HepG2 (cell line): ENCODE results near the gene KTI12. TPM values are rescaled to one million over a fixed set of nuclear protein-coding genes. Genes with fewer than 3 reads are reported as not detected.
A peak's percentile ranks its signal among the peaks of the same experiment; 100 is the strongest.

ENCODE experiments used
- ATF7-NPFF ChIP-seq: sonication (generic); formaldehyde crosslinking; IDR thresholded peaks from 2 replicates; pipeline ENCODE4 v1.8.1; 2023; ENCODE audit warnings: mild to moderate bottlenecking, low read depth, missing genetic modification reagents, moderate library complexity
- GABPA ChIP-seq, 2 experiments: IDR thresholded peaks; 2 replicates each; pipeline ENCODE4 v1.6.1; 2011 to 2016; ENCODE audit warnings: low read depth in 2 of 2, low read length in 1 of 2, missing biosample characterization in 1 of 2, missing genetic modification characterization in 1 of 2
- KLF13 ChIP-seq: sonication (generic); formaldehyde crosslinking; IDR thresholded peaks from 2 replicates; pipeline ENCODE4 v1.4.0; 2020; ENCODE audit warnings: mild to moderate bottlenecking, missing genetic modification reagents
- PCBP2 ChIP-seq: fragments of 200-400 bp; formaldehyde crosslinking; optimal IDR thresholded peaks from 2 replicates; pipeline ENCODE3; 2018; ENCODE audit warnings: low read length, low read depth; ENCODE audit not compliant: poor library complexity, severe bottlenecking
- TBX3 ChIP-seq: fragments of 450-650 bp; IDR thresholded peaks from 2 replicates; pipeline ENCODE4 v1.6.1; 2017; ENCODE audit warnings: antibody characterized with exemption, mild to moderate bottlenecking, inconsistent platforms, borderline replicate concordance
- ZNF180 ChIP-seq: sonication (generic); formaldehyde crosslinking; IDR thresholded peaks from 2 replicates; pipeline ENCODE4 v1.4.0; 2020; ENCODE audit warnings: low read depth, missing genetic modification reagents, borderline replicate concordance
- ZNF232 ChIP-seq: sonication (generic); formaldehyde crosslinking; IDR thresholded peaks from 2 replicates; pipeline ENCODE4 v1.4.0; 2020; ENCODE audit warnings: missing genetic modification reagents, borderline replicate concordance
- ZNF619 ChIP-seq: sonication (generic); formaldehyde crosslinking; IDR thresholded peaks from 2 replicates; pipeline ENCODE4 v1.4.0; 2020; ENCODE audit warnings: mild to moderate bottlenecking, missing genetic modification reagents
- ZSCAN12 ChIP-seq: sonication (generic); formaldehyde crosslinking; IDR thresholded peaks from 2 replicates; pipeline ENCODE4 v1.9.0; 2021; ENCODE audit warnings: mild to moderate bottlenecking, missing genetic modification reagents
- polyA plus RNA-seq, 8 experiments: library from polyadenylated mRNA; depleted of rRNA in 3 of 8; stranded (reverse) in 7 of 8; unstranded in 1 of 8; fragments of >200 nt; fragmentation: Illumina TruSeq in 4 of 8; extraction: Trizol in 4 of 8; gene quantifications; 2 replicates each; pipeline versions ENCODE4 v1.2.1 to v1.2.3, GENCODE V29; 2011 to 2016; ENCODE audit warnings: low read depth in 4 of 8, missing spikeins in 1 of 8, mixed read lengths in 1 of 8; ENCODE audit not compliant: insufficient read depth in 1 of 8
- total RNA-seq, 5 experiments: library from RNA; depleted of rRNA; stranded (reverse); fragments of >200 nt; fragmentation: Illumina TruSeq; extraction: Trizol; gene quantifications; 2 replicates each; pipeline ENCODE4 v1.2.3, GENCODE V29; 2016; ENCODE audit warnings: low read depth in 1 of 5
- TF ChIP-seq, protein P1 (sequence below): sonication (generic); formaldehyde crosslinking; IDR thresholded peaks from 2 replicates; pipeline ENCODE4 v1.4.0; 2020; ENCODE audit warnings: missing genetic modification reagents
- TF ChIP-seq, protein P2 (sequence below): sonication (generic); formaldehyde crosslinking; IDR thresholded peaks from 2 replicates; pipeline ENCODE4 v1.4.0; 2020; ENCODE audit warnings: missing genetic modification reagents, mild to moderate bottlenecking, borderline replicate concordance
- TF ChIP-seq, protein P3 (sequence below): sonication (generic); formaldehyde crosslinking; IDR thresholded peaks from 2 replicates; pipeline ENCODE4 v1.9.0; 2022; ENCODE audit warnings: low read depth, missing genetic modification reagents
- TF ChIP-seq, protein P4 (sequence below): sonication (generic); formaldehyde crosslinking; IDR thresholded peaks from 2 replicates; pipeline ENCODE4 v1.9.0; 2021; ENCODE audit warnings: missing genetic modification reagents, mild to moderate bottlenecking, borderline replicate concordance
- TF ChIP-seq, protein P5 (sequence below): sonication (generic); formaldehyde crosslinking; conservative IDR thresholded peaks from 2 replicates; pipeline ENCODE4 v1.4.0; 2020; ENCODE audit warnings: mild to moderate bottlenecking, missing genetic modification reagents, moderate library complexity

Gene KTI12
- total and polyA plus RNA-seq, 2 of the 13 experiments (the other 11 are each of a cell fraction or from before 2014, with no cell fraction given): 7.4 to 10.2 TPM

DNA sequence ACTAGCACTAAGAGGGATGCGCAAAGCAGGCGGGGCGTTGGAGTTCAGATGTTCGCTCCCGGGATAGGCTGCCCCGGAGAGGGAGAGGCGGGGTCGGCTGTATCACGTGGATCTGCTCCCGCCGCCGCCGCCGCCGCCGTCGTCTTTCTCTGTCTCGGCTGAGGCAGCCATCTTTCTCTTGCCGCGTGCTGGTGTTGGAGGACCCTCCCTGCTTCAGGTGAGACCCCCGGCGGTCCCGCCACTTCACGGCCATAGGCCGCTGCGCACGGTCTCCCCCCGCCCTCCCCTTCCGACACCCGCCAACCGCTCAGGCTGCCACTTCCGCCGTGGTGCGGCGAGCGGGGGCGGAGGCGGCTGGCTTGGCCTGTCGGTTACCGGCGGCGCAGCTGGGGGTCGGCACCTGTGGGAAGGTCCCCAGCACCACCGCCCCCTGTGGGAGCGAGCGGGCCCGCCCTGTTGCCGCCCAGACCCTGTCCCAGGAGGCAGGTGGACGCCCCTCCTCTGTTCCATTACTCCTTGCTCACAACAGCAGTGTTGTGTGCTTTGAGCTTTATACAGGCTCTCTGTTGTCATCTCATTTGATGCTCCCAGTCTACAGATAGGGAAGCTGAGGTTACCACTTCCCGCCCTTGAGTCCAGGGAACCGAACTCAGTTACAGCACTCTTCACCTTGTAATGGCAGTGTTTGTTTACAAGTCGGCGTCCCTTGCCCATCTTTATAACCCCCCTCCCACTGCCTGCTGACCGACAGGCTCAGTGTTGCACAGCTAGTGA lies 22.7 kb upstream of the KTI12 start, which contains the start of gene BTF3L4 (continued):
- TF ChIP-seq ATF7-NPFF (peak; percentile 87; the same call in 1 of the 2 replicates), TBX3 (no peak), ZNF180 (no peak), ZSCAN12 (no peak), KLF13 (CRISPR knock-in tag) (peak; percentile 62; the same call in 1 of the 2 replicates), ZNF232 (peak; percentile 41; the same call in 1 of the 2 replicates), GABPA (IDR thresholded peaks at IDR 0.05; ENCODE audit: low read depth, low read length) (peak; percentile 48), GABPA (CRISPR knock-in tag; IDR thresholded peaks at IDR 0.05; ENCODE audit: low read depth) (peak; percentile 72), PCBP2 (no peak), ZNF619 (0 out of 2 replicates have a peak, but pooled peaks have one; percentile 45)
- TF ChIP-seq, protein P1, sequence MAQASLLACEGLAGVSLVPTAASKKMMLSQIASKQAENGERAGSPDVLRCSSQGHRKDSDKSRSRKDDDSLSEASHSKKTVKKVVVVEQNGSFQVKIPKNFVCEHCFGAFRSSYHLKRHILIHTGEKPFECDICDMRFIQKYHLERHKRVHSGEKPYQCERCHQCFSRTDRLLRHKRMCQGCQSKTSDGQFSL (CRISPR knock-in tag): 0 out of 2 replicates have a peak, but pooled peaks have one; percentile 32
- TF ChIP-seq, protein P2, sequence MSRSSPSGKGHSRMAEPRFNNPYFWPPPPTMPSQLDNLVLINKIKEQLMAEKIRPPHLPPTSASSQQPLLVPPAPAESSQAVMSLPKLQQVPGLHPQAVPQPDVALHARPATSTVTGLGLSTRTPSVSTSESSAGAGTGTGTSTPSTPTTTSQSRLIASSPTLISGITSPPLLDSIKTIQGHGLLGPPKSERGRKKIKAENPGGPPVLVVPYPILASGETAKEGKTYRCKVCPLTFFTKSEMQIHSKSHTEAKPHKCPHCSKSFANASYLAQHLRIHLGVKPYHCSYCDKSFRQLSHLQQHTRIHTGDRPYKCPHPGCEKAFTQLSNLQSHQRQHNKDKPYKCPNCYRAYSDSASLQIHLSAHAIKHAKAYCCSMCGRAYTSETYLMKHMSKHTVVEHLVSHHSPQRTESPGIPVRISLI (CRISPR knock-in tag): no peak
- TF ChIP-seq, protein P3, sequence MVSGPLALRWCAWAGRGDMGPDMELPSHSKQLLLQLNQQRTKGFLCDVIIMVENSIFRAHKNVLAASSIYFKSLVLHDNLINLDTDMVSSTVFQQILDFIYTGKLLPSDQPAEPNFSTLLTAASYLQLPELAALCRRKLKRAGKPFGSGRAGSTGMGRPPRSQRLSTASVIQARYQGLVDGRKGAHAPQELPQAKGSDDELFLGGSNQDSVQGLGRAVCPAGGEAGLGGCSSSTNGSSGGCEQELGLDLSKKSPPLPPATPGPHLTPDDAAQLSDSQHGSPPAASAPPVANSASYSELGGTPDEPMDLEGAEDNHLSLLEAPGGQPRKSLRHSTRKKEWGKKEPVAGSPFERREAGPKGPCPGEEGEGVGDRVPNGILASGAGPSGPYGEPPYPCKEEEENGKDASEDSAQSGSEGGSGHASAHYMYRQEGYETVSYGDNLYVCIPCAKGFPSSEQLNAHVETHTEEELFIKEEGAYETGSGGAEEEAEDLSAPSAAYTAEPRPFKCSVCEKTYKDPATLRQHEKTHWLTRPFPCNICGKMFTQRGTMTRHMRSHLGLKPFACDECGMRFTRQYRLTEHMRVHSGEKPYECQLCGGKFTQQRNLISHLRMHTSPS (CRISPR knock-in tag): no peak
- TF ChIP-seq, protein P4, sequence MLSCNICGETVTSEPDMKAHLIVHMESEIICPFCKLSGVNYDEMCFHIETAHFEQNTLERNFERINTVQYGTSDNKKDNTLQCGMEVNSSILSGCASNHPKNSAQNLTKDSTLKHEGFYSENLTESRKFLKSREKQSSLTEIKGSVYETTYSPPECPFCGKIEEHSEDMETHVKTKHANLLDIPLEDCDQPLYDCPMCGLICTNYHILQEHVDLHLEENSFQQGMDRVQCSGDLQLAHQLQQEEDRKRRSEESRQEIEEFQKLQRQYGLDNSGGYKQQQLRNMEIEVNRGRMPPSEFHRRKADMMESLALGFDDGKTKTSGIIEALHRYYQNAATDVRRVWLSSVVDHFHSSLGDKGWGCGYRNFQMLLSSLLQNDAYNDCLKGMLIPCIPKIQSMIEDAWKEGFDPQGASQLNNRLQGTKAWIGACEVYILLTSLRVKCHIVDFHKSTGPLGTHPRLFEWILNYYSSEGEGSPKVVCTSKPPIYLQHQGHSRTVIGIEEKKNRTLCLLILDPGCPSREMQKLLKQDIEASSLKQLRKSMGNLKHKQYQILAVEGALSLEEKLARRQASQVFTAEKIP (CRISPR knock-in tag): no peak
- TF ChIP-seq, protein P5, sequence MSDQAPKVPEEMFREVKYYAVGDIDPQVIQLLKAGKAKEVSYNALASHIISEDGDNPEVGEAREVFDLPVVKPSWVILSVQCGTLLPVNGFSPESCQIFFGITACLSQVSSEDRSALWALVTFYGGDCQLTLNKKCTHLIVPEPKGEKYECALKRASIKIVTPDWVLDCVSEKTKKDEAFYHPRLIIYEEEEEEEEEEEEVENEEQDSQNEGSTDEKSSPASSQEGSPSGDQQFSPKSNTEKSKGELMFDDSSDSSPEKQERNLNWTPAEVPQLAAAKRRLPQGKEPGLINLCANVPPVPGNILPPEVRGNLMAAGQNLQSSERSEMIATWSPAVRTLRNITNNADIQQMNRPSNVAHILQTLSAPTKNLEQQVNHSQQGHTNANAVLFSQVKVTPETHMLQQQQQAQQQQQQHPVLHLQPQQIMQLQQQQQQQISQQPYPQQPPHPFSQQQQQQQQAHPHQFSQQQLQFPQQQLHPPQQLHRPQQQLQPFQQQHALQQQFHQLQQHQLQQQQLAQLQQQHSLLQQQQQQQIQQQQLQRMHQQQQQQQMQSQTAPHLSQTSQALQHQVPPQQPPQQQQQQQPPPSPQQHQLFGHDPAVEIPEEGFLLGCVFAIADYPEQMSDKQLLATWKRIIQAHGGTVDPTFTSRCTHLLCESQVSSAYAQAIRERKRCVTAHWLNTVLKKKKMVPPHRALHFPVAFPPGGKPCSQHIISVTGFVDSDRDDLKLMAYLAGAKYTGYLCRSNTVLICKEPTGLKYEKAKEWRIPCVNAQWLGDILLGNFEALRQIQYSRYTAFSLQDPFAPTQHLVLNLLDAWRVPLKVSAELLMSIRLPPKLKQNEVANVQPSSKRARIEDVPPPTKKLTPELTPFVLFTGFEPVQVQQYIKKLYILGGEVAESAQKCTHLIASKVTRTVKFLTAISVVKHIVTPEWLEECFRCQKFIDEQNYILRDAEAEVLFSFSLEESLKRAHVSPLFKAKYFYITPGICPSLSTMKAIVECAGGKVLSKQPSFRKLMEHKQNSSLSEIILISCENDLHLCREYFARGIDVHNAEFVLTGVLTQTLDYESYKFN (CRISPR knock-in tag): no peak
